Activated T-cell treated with anti-CD3 and anti-CD28 coated beads for 1 hour (primary cell): Measurements from ENCODE around the gene PARP3.

Experiments
- DNase-seq: peaks from one replicate; pipeline ENCODE4 v3.0.0-alpha.2; 2020; ENCODE audit warnings: low read depth

The PARP3 gene

GRCh38 chr3:51966922-51967383 lies 24.8 kb downstream of the PARP3 start:
- DNase-seq = no peak

- no peak for DNase-seq
These were observed 25.4 kb downstream of the PARP3 start, which contains the start of gene PCBP4 for GRCh38 chr3:51967384-51968169. PCBP4 (minus strand) TSS chr3:51967454; CDS start chr3:51961240, 6,214 bp downstream.

GRCh38 chr3:51968170-51968775 lies 26.1 kb downstream of the PARP3 start:
- no peak for DNase-seq

GRCh38 chr3:51968883-51969678 lies 26.9 kb downstream of the PARP3 start:
- no peak for DNase-seq

- DNase-seq = no peak
These were observed 27.7 kb downstream of the PARP3 start for GRCh38 chr3:51969841-51970240.

GRCh38 chr3:51970606-51971300 lies 28.6 kb downstream of the PARP3 start:
- no peak for DNase-seq

- DNase-seq = no peak
These were observed 29.2 kb downstream of the PARP3 start for GRCh38 chr3:51971350-51971749.

- no peak for DNase-seq
These were observed 32.3 kb downstream of the PARP3 start for GRCh38 chr3:51974277-51974962.

- DNase-seq = peak; percentile 54
These were observed 33.0 kb downstream of the PARP3 start, which contains the start of gene ABHD14A for GRCh38 chr3:51974963-51975851. ABHD14A (plus strand) TSS chr3:51975064; CDS start chr3:51975136, 72 bp downstream.

GRCh38 chr3:51975852-51976549 lies 33.8 kb downstream of the PARP3 start:
- no peak for DNase-seq

- no peak for DNase-seq
These were observed 35.4 kb downstream of the PARP3 start for GRCh38 chr3:51977446-51978142.

- DNase-seq = no peak
These were observed 36.0 kb downstream of the PARP3 start for GRCh38 chr3:51978143-51978502.

- DNase-seq = no peak
These were observed 38.1 kb downstream of the PARP3 start for GRCh38 chr3:51980253-51980652.

- DNase-seq = no peak
These were observed 40.2 kb downstream of the PARP3 start for GRCh38 chr3:51982352-51982837.

GRCh38 chr3:51982838-51983577 lies 40.8 kb downstream of the PARP3 start, which contains the start of gene ACY1:
ACY1 (plus strand) TSS chr3:51983535; CDS start chr3:51984065, 530 bp downstream.
- DNase-seq = peak; percentile 54

- DNase-seq = no peak
These were observed 41.6 kb downstream of the PARP3 start for GRCh38 chr3:51983578-51984268.

- no peak for DNase-seq
These were observed 42.1 kb downstream of the PARP3 start for GRCh38 chr3:51984269-51984647.
